ENCODE results near the gene TANGO2. TPM values are rescaled to one million over a fixed set of nuclear protein-coding genes. Genes with fewer than 3 reads are reported as not detected.
A peak's percentile ranks its signal among the peaks of the same experiment; 100 is the strongest.

TANGO2 gene
- total and polyA plus RNA-seq, 9 of the 15 experiments (the other 6 are each of a cell fraction or from before 2014, with no cell fraction given), result 15.5 to 94.9 (median 70.1) TPM

GRCh38 chr22:20018001-20018400 lies 2.9 kb upstream of the TANGO2 start (continued):
- TF ChIP-seq ATF2 (CRISPR knock-in tag; IDR thresholded peaks at IDR 0.05), result no peak
- no peak for TF ChIP-seq ZNF3 (CRISPR knock-in tag; IDR thresholded peaks at IDR 0.05)
- TF ChIP-seq MEF2D (tag; conservative IDR thresholded peaks at IDR 0.05; ENCODE audit: low read depth), result no peak
- no peak for TF ChIP-seq ETS2 (tag; IDR thresholded peaks at IDR 0.05; ENCODE audit: borderline replicate concordance, poor library complexity, severe bottlenecking)
- TF ChIP-seq SMARCE1 (IDR thresholded peaks at IDR 0.05), result no peak
- no peak for TF ChIP-seq ZNF121 (CRISPR knock-in tag; conservative IDR thresholded peaks at IDR 0.05)
- TF ChIP-seq SMAD1 (IDR thresholded peaks at IDR 0.05; ENCODE audit: low read depth, low read length, partially characterized antibody), result peak; percentile 4
- no peak for TF ChIP-seq TSC22D4 (tag; IDR thresholded peaks at IDR 0.05)
- TF ChIP-seq ZMIZ1 (IDR thresholded peaks at IDR 0.05; ENCODE audit: low read depth in 2 of 2, low read length in 2 of 2), result no peak
- TF ChIP-seq ZNF740 (CRISPR knock-in tag; IDR thresholded peaks at IDR 0.05), result no peak
- TF ChIP-seq ZNF740 (tag; IDR thresholded peaks at IDR 0.05), result no peak
- TF ChIP-seq USF2 (CRISPR knock-in tag; IDR thresholded peaks at IDR 0.05), result no peak
- TF ChIP-seq SMC3 (conservative IDR thresholded peaks at IDR 0.05; ENCODE audit: insufficient read depth, low read depth, low read length), result 0 out of 2 replicates have a peak, but pooled peaks have one; percentile 1
- no peak for TF ChIP-seq HNRNPL (IDR thresholded peaks at IDR 0.05; ENCODE audit: low read depth, low read length)
- no peak for TF ChIP-seq ZNF551 (CRISPR knock-in tag; IDR thresholded peaks at IDR 0.05)
- TF ChIP-seq POLR3G (IDR thresholded peaks at IDR 0.05; ENCODE audit: extremely low read depth, insufficient read length, insufficient replicate concordance), result no peak
- no peak for TF ChIP-seq SETDB1 (IDR thresholded peaks at IDR 0.05; ENCODE audit: low read length)
- TF ChIP-seq ZC3H11A (IDR thresholded peaks at IDR 0.05; ENCODE audit: low read depth, low read length), result no peak
- no peak for TF ChIP-seq ZNF282 (CRISPR knock-in tag; IDR thresholded peaks at IDR 0.05)
- no peak for TF ChIP-seq BCOR (IDR thresholded peaks at IDR 0.05)
- no peak for TF ChIP-seq COPS2 (conservative IDR thresholded peaks at IDR 0.05)
- no peak for TF ChIP-seq NCOA1 (IDR thresholded peaks at IDR 0.05; ENCODE audit: low read depth)
- no peak for TF ChIP-seq GTF2A2 (tag; IDR thresholded peaks at IDR 0.05)
- TF ChIP-seq HDAC6 (IDR thresholded peaks at IDR 0.05; ENCODE audit: low read depth, low read length), result 0 out of 2 replicates have a peak, but pooled peaks have one; percentile 38
- no peak for TF ChIP-seq ZNF444 (CRISPR knock-in tag; IDR thresholded peaks at IDR 0.05)

Data from K562 (cell line).